Retinal pigment epithelial cell (primary cell): ENCODE measurements around the gene CDH13.

Experiments
- DNase-seq: peaks from one replicate; pipeline ENCODE4 v3.0.0-alpha.2; 2010; ENCODE audit warnings: low read depth
- H3K4me3 ChIP-seq: 2 replicates; pipeline ENCODE4 v1.5.1; 2011; ENCODE audit warnings: mild to moderate bottlenecking, low read length, control low read depth, moderate library complexity
- TF ChIP-seq, protein P1 (sequence below): conservative IDR thresholded peaks from 2 replicates; pipeline ENCODE4 v1.5.1; 2011; ENCODE audit warnings: low read depth, low read length, control low read depth, inconsistent platforms

CDH13 gene

DNA sequence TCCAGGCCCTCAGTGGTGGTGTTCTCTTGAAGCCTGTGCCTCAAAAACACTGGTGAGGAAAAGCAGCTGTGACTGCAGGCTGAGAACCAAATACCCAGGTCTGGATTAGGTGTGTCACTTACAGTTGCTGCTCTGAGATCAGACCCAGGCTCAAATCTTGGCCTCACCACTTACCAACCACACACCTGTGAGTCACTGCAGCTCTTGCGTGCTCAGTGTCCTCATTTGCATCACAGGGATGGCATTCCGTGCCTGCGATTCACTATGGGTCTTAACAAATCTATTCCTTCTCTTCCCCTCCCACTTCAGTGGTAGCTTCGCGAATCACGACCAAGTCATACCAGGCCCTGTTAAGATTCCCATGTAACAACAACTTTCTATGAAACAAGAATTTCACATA, 947.6 kb downstream of the CDH13 start:
- DNase-seq: peak; percentile 46
- TF ChIP-seq, protein P1, sequence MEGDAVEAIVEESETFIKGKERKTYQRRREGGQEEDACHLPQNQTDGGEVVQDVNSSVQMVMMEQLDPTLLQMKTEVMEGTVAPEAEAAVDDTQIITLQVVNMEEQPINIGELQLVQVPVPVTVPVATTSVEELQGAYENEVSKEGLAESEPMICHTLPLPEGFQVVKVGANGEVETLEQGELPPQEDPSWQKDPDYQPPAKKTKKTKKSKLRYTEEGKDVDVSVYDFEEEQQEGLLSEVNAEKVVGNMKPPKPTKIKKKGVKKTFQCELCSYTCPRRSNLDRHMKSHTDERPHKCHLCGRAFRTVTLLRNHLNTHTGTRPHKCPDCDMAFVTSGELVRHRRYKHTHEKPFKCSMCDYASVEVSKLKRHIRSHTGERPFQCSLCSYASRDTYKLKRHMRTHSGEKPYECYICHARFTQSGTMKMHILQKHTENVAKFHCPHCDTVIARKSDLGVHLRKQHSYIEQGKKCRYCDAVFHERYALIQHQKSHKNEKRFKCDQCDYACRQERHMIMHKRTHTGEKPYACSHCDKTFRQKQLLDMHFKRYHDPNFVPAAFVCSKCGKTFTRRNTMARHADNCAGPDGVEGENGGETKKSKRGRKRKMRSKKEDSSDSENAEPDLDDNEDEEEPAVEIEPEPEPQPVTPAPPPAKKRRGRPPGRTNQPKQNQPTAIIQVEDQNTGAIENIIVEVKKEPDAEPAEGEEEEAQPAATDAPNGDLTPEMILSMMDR: no peak
- no peak overlapping the region for H3K4me3 ChIP-seq

GRCh38 chr16:83577078-83577745, 950.4 kb downstream of the CDH13 start:
- TF ChIP-seq, protein P1: no peak
- H3K4me3 ChIP-seq: no peak overlapping the region
- no peak for DNase-seq

GRCh38 chr16:83578171-83578570, 951.4 kb downstream of the CDH13 start:
- no peak overlapping the region for H3K4me3 ChIP-seq
- TF ChIP-seq, protein P1: no peak
- DNase-seq: no peak

DNA sequence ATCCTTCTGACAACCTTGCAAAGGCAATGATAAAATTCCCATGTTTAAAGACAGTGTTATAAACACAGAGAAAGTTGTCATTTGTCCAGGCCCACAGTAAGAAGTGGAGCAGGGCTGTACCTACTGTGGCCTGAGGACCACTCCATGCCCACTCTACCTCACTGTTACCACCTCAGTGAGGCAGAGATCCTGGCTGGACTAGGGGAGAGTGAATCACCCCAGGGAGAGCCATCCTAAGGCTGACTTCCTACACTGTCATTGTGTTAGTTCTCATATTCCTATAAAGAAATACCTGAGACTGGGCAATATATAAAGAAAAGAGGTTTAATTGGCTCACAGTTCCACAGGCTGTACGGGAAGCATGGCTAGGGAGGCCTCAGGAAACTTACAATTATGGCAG, 952.3 kb downstream of the CDH13 start:
- no peak for DNase-seq
- no peak overlapping the region for H3K4me3 ChIP-seq
- TF ChIP-seq, protein P1: no peak

DNA sequence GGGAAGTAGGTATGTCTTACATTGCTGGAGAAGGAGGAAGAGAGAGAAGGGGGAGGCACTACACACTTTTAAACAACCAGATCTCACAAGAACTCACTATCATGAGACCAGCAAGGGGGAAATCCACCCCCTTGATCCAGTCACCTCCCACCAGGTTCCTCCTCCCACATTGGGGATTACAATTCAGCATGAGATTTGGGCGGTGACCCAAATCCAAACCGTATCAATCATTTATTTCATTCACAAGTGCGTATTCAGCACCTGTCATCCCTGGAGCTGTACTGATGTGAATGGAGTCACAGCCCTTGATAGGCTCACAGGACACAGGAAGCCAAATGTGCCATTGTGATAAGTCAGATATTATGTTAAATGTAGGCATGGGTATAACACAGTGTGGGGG, 952.7 kb downstream of the CDH13 start:
- TF ChIP-seq, protein P1: no peak
- no peak for DNase-seq
- no peak overlapping the region for H3K4me3 ChIP-seq

DNA sequence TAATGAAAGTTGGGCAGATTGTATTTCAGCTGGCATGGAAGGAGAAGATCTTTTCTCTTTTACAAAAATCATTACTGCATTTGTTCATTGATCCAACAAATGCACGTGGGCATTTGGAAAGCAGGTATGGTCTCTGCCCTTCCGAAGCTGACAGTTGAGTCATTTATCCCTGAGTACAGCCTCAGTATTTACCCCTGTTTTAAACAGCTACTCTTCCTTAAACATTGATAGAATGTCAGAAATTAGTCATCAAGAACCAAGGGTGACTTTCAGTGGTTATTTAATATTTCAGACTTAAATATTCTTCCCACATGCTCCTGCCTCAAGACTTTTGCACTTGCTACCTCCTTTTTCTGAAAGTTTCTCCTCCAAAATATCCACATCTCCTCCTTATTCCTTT, 954.3 kb downstream of the CDH13 start:
- TF ChIP-seq, protein P1: no peak
- DNase-seq: no peak
- no peak overlapping the region for H3K4me3 ChIP-seq

GRCh38 chr16:83581994-83582747, 955.4 kb downstream of the CDH13 start:
- H3K4me3 ChIP-seq: no peak overlapping the region
- TF ChIP-seq, protein P1: no peak
- DNase-seq: no peak
